H1 (cell line): ENCODE data around the gene PAQR4. TPM values are rescaled to one million over a fixed set of nuclear protein-coding genes. Genes with fewer than 3 reads are reported as not detected.

Experiments used
- CTCF ChIA-PET: fragments of 300-600 bp; sonication (Branson Sonifier 250); formaldehyde crosslinking; loops from one replicate; lab custom pipeline; 2021; ENCODE audit not compliant: partially characterized antibody; lab: Charles Lee
- POLR2A ChIA-PET: fragments of 300-600 bp; sonication (Branson Sonifier 250); formaldehyde crosslinking; loops from one replicate; lab custom pipeline; 2021; ENCODE audit warnings: inconsistent platforms; ENCODE audit not compliant: partially characterized antibody; lab: Charles Lee
- DNase-seq, 2 experiments: peaks; one replicate each; pipeline versions ENCODE4 v3.0.0 to v3.0.0-alpha.2; 2010 to 2022; ENCODE audit warnings: low spot score in 2 of 2, low read depth in 1 of 2, mixed read lengths in 1 of 2
- FAIRE-seq: peaks from 2 replicates; lab custom pipeline; 2011; peaks lifted over from hg19 to GRCh38; lab: Jason Lieb, UNC
- H2AFZ ChIP-seq: 2 replicates; pipeline ENCODE4 v1.8.1; 2012; ENCODE audit warnings: low read length, inconsistent platforms
- H2AK5ac ChIP-seq: 2 replicates; pipeline ENCODE4 v1.6.1; 2013; ENCODE audit warnings: low read depth, low read length
- H2BK120ac ChIP-seq: replicated peaks from 2 replicates; pipeline ENCODE3; 2013; ENCODE audit warnings: low read depth, low read length, inconsistent platforms
- H2BK12ac ChIP-seq: 2 replicates; pipeline ENCODE4 v1.6.1; 2013; ENCODE audit warnings: low read depth, low read length
- H2BK15ac ChIP-seq: 2 replicates; pipeline ENCODE4 v1.6.1; 2013; ENCODE audit warnings: low read length
- H2BK20ac ChIP-seq: 2 replicates; pipeline ENCODE4 v1.6.1; 2013; ENCODE audit warnings: low read length
- H2BK5ac ChIP-seq: 2 replicates; pipeline ENCODE4 v1.6.1; 2013; ENCODE audit warnings: low read depth, low read length
- H3K14ac ChIP-seq: 2 replicates; pipeline ENCODE4 v1.6.1; 2013; ENCODE audit warnings: inconsistent platforms; ENCODE audit not compliant: insufficient read length
- H3K18ac ChIP-seq: 2 replicates; pipeline ENCODE4 v1.6.1; 2013; ENCODE audit warnings: low read length; ENCODE audit errors: extremely low read depth
- H3K23ac ChIP-seq: 2 replicates; pipeline ENCODE4 v1.6.1; 2013; ENCODE audit warnings: inconsistent platforms; ENCODE audit not compliant: insufficient read length
- H3K23me2 ChIP-seq: 2 replicates; pipeline ENCODE4 v1.6.1; 2013; ENCODE audit warnings: low read depth, low read length
- H3K27ac ChIP-seq: 2 replicates; pipeline ENCODE4 v1.6.1; 2011; ENCODE audit warnings: low read depth, low read length, inconsistent platforms
- H3K27me3 ChIP-seq, 4 experiments: replicated peaks in 1 of 4; 1 replicate in 1 of 4; 2 replicates in 3 of 4; pipeline versions ENCODE4 v1.6.1 to v1.8.1; 2011 to 2013; ENCODE audit warnings: low read length in 3 of 4, mild to moderate bottlenecking in 3 of 4, inconsistent platforms in 2 of 4, mixed read lengths in 2 of 4, moderate library complexity in 1 of 4; ENCODE audit not compliant: control insufficient read depth in 3 of 4, insufficient read depth in 3 of 4; ENCODE audit errors: extremely low read depth in 1 of 4
- H3K36me3 ChIP-seq, 4 experiments: 2 replicates each; pipeline versions ENCODE4 v1.6.1 to v1.8.1; 2011 to 2013; ENCODE audit warnings: mild to moderate bottlenecking in 4 of 4, low read length in 3 of 4, moderate library complexity in 2 of 4, control low read depth in 1 of 4, inconsistent platforms in 1 of 4; ENCODE audit not compliant: insufficient read depth in 4 of 4, control insufficient read depth in 2 of 4
- H3K4ac ChIP-seq: replicated peaks from 2 replicates; pipeline ENCODE3; 2013; ENCODE audit warnings: low read length, low read depth, mixed read lengths, inconsistent platforms; ENCODE audit not compliant: insufficient read length
- H3K4me1 ChIP-seq, 4 experiments: replicated peaks in 1 of 4; 1 replicate in 1 of 4; 2 replicates in 3 of 4; pipeline versions ENCODE4 v1.6.1 to v1.8.1; 2011 to 2013; ENCODE audit warnings: low read length in 3 of 4, inconsistent platforms in 2 of 4, mixed read lengths in 1 of 4; ENCODE audit not compliant: insufficient read depth in 4 of 4, control insufficient read depth in 3 of 4
- H3K4me2 ChIP-seq, 2 experiments: 2 replicates each; pipeline versions ENCODE4 v1.6.1 to v1.8.1; 2011 to 2013; ENCODE audit warnings: low read depth in 2 of 2, low read length in 2 of 2, control low read depth in 1 of 2, inconsistent platforms in 1 of 2, mild to moderate bottlenecking in 1 of 2; ENCODE audit not compliant: insufficient read depth in 1 of 2
- H3K4me3 ChIP-seq, 4 experiments: fragments of 200-600, 300-600 bp in 1 of 4; sonication (generic), shearing (Covaris generic), sonication (Bioruptor Twin) in 1 of 4; 2 replicates each; pipeline versions ENCODE4 v1.5.1 to v1.8.1; 2011 to 2016; ENCODE audit warnings: low read length in 4 of 4, low read depth in 3 of 4, control low read depth in 2 of 4, inconsistent platforms in 2 of 4, mild to moderate bottlenecking in 2 of 4, mixed read lengths in 1 of 4, moderate library complexity in 1 of 4; ENCODE audit not compliant: insufficient read depth in 2 of 4; ENCODE audit errors: extremely low read depth in 1 of 4
- H3K56ac ChIP-seq: replicated peaks from 2 replicates; pipeline ENCODE3; 2013; ENCODE audit warnings: low read depth, mild to moderate bottlenecking, mixed read lengths, low read length, inconsistent platforms; ENCODE audit not compliant: insufficient read length
- H3K79me1 ChIP-seq: 2 replicates; pipeline ENCODE4 v1.6.1; 2013; ENCODE audit warnings: low read depth, low read length, control low read depth
- H3K79me2 ChIP-seq, 2 experiments: 2 replicates each; pipeline versions ENCODE4 v1.6.1 to v1.8.1; 2012 to 2013; ENCODE audit warnings: low read length in 2 of 2, mild to moderate bottlenecking in 2 of 2, inconsistent platforms in 1 of 2; ENCODE audit not compliant: insufficient read depth in 2 of 2, control insufficient read depth in 1 of 2
- H3K9ac ChIP-seq, 4 experiments: replicated peaks in 1 of 4; 1 replicate in 1 of 4; 2 replicates in 3 of 4; pipeline versions ENCODE4 v1.6.1 to v1.8.1; 2011 to 2013; ENCODE audit warnings: low read depth in 3 of 4, low read length in 3 of 4, control low read depth in 2 of 4, mild to moderate bottlenecking in 2 of 4, moderate library complexity in 2 of 4, inconsistent platforms in 1 of 4; ENCODE audit errors: extremely low read depth in 1 of 4
- H3K9me3 ChIP-seq, 2 experiments: 2 replicates each; pipeline versions ENCODE4 v1.6.1 to v1.8.1; 2012 to 2013; ENCODE audit warnings: mild to moderate bottlenecking in 2 of 2, moderate library complexity in 2 of 2, control low read depth in 1 of 2, inconsistent platforms in 1 of 2, low read depth in 1 of 2, low read length in 1 of 2, mixed read lengths in 1 of 2; ENCODE audit not compliant: insufficient read depth in 2 of 2
- H4K20me1 ChIP-seq, 2 experiments: replicated peaks in 1 of 2; 2 replicates each; pipeline versions ENCODE3 to v1.8.1; 2011 to 2013; ENCODE audit warnings: inconsistent platforms in 2 of 2, low read length in 2 of 2, mild to moderate bottlenecking in 1 of 2; ENCODE audit not compliant: insufficient read depth in 2 of 2, control insufficient read depth in 1 of 2
- H4K5ac ChIP-seq: 2 replicates; pipeline ENCODE4 v1.6.1; 2013; ENCODE audit warnings: low read length, low read depth, mixed read lengths, inconsistent platforms; ENCODE audit not compliant: insufficient read length
- H4K8ac ChIP-seq: 2 replicates; pipeline ENCODE4 v1.8.0; 2013; ENCODE audit warnings: mild to moderate bottlenecking, moderate library complexity, low read length, inconsistent platforms; ENCODE audit not compliant: insufficient read depth; ENCODE audit errors: extremely low read depth
- H4K91ac ChIP-seq: replicated peaks from 2 replicates; pipeline ENCODE3; 2013; ENCODE audit warnings: low read length, mixed read lengths, inconsistent platforms; ENCODE audit not compliant: insufficient read length
- CHD1 ChIP-seq: IDR thresholded peaks from 2 replicates; pipeline ENCODE4 v1.6.1; 2012; ENCODE audit warnings: low read depth, low read length, improper control_type of control experiment
- FOSL1 ChIP-seq: IDR thresholded peaks from 2 replicates; pipeline ENCODE4 v1.6.1; 2011; ENCODE audit warnings: mild to moderate bottlenecking, low read depth, low read length, moderate library complexity; ENCODE audit not compliant: insufficient read depth
- POLR2A ChIP-seq, 2 experiments: IDR thresholded peaks; 1 replicate in 1 of 2; 2 replicates in 1 of 2; pipeline ENCODE4 v1.6.1; 2011; ENCODE audit warnings: low read depth in 2 of 2, low read length in 2 of 2, mild to moderate bottlenecking in 2 of 2; ENCODE audit errors: control extremely low read depth in 1 of 2
- POLR2AphosphoS5 ChIP-seq: IDR thresholded peaks from 2 replicates; pipeline ENCODE4 v1.6.1; 2011; ENCODE audit warnings: low read depth, low read length
- SIN3A ChIP-seq, 2 experiments: IDR thresholded peaks in 1 of 2; conservative IDR thresholded peaks in 1 of 2; 2 replicates each; pipeline ENCODE4 v1.6.1; 2011 to 2012; ENCODE audit warnings: low read length in 2 of 2, improper control_type of control experiment in 1 of 2, low read depth in 1 of 2, mild to moderate bottlenecking in 1 of 2
- TEAD4 ChIP-seq: IDR thresholded peaks from 2 replicates; pipeline ENCODE4 v1.6.1; 2012; ENCODE audit warnings: low read depth, low read length, inconsistent platforms, mixed read lengths
- WGBS, 2 experiments: shearing (Covaris generic) in 1 of 2; methylation state at CpG; one replicate each; pipeline versions ENCODE4 v1.1.6 to v1.1.7; 2013 to 2015; ENCODE audit warnings: low lambda C conversion rate in 2 of 2, mixed read lengths in 2 of 2, inconsistent platforms in 1 of 2, low coverage in 1 of 2, missing lambda C conversion rate in 1 of 2; ENCODE audit not compliant: insufficient replicate concordance in 2 of 2, insufficient coverage in 1 of 2, insufficient read length in 1 of 2; ENCODE audit errors: extremely low coverage in 1 of 2, missing lambda C conversion rate in 1 of 2; 5-methylcytosine and 5-hydroxymethylcytosine counted together
- polyA plus RNA-seq, 7 experiments: library from polyadenylated mRNA; depleted of rRNA in 3 of 7; stranded (reverse) in 5 of 7; unstranded in 2 of 7; fragments of >200 nt in 5 of 7; fragments of 200-250 nt in 2 of 7; gene quantifications; 1 replicate in 5 of 7; 2 replicates in 1 of 7; 4 replicates in 1 of 7; pipeline versions ENCODE4 v1.2.1 to v1.2.3, GENCODE V29; 2011 to 2013; ENCODE audit warnings: missing spikeins in 2 of 7, mixed read lengths in 2 of 7
- total RNA-seq: library from RNA; stranded (reverse); fragmentation: NEBNext Ultra II Directional; extraction: Animal tissue kit (Norgen Biotek cat#: 25700); gene quantifications from 2 replicates; pipeline ENCODE4 v1.2.1, GENCODE V29; 2021

Gene PAQR4
- total and polyA plus RNA-seq, 2 of the 8 experiments (the other 6 are each of a cell fraction or from before 2014, with no cell fraction given), result 28.2 to 34.6 TPM

DNA sequence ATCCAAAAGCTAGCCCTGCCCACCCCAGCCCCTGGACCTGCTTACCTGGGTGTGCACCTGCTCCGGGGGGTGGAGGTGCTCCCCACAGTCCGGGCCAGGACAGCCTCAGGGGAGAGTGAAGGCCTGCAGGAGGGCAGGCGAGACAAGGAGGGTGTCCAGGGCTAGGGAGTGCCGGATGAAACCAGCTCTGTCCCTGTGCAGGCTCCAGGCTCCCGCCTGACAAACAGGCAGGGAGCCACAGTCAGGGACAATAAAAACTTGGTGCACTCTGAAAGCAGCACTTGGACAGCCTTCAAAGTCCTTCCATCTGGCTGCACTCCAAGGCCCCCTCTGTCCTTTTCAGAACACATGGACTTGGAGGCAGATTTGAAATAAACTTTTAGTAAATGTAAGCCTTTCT lies 3.9 kb downstream of the PAQR4 start:
- Histone ChIP-seq H3K4me2 (no peak overlapping the region), H3K4me3 (no peak overlapping the region), H2BK5ac (no peak overlapping the region), H4K8ac (no peak overlapping the region; the same call in 1 of the 2 replicates), H2BK12ac (no peak overlapping the region), H3K23me2 (peaks cover 9% of the 10 kb centered on the region), H4K5ac (no peak overlapping the region), H2BK15ac (no peak overlapping the region), H3K56ac (no peak overlapping the region), H2AK5ac (no peak overlapping the region), H3K27ac (no peak overlapping the region), H2BK20ac (no peak overlapping the region), H3K79me1 (peaks cover 16% of the 10 kb centered on the region), H3K9ac (no peak overlapping the region), H3K9me3 (no peaks in the 10 kb centered on the region), H3K36me3 (peaks cover 20 to 46% (median 33%) of the 10 kb centered on the region in 4 experiments), H3K14ac (no peak overlapping the region), H2BK120ac (no peak overlapping the region), H3K4ac (no peak overlapping the region), H4K20me1 (peaks cover 29 to 36% of the 10 kb centered on the region in 2 experiments), H3K27me3 (peaks cover 0 to 7% (median 4%) of the 10 kb centered on the region in 4 experiments; a peak in 5 of 7 replicates)
- ChIA-PET POLR2A (interaction anchor here (0.7 to 25.4 kb wide), 10 partner anchors 9 to 52 kb away, joined by 3 to 455 read pairs (median 6); partner anchors contain the start of genes CLDN6, HCFC1R1, KREMEN2 and PKMYT1), CTCF (interaction anchor here (0.8 to 2.8 kb wide), 10 partner anchors 9 to 86 kb away, joined by 3 to 15 read pairs (median 4); partner anchors contain the start of genes CLDN6 and KREMEN2)
- 90% methylated on average over 5 of the region's 5 CpGs; no CpG with 5 or more reads in 1 of the 2 experiments for WGBS, 2 experiments
- DNase-seq, result no peak
- TF ChIP-seq POLR2AphosphoS5, result 0 out of 2 replicates have a peak, but pooled peaks have one; percentile 24
- no peak for TF ChIP-seq SIN3A (conservative IDR thresholded peaks at IDR 0.05 in 1 of 2, IDR thresholded peaks at IDR 0.05 in 1 of 2; ENCODE audit: low read depth in 1 of 2, low read length in 2 of 2)
- no peak for TF ChIP-seq FOSL1
- TF ChIP-seq POLR2A (IDR thresholded peaks at IDR 0.05; ENCODE audit: control extremely low read depth in 1 of 2, low read depth in 2 of 2, low read length in 2 of 2), result peak in 1 of 2 experiments; percentile 39; a peak in 2 of 3 replicates
- TF ChIP-seq TEAD4, result no peak
- TF ChIP-seq CHD1, result no peak
- TF ChIP-seq, all 59 proteins: peak for 2
- H3K79me2 ChIP-seq, result peaks cover 0 to 2% of the 10 kb centered on the region in 2 experiments; a peak in 1 of 4 replicates
- no peak overlapping the region for H3K23ac ChIP-seq
- peaks cover 0 to 20% (median 11%) of the 10 kb centered on the region in 4 experiments; a peak in 6 of 7 replicates for H3K4me1 ChIP-seq
- no peak for FAIRE-seq
- H3K18ac ChIP-seq, result no peak overlapping the region
- H2AFZ ChIP-seq, result no peak overlapping the region
- H4K91ac ChIP-seq, result no peak overlapping the region
